ENCODE results near the gene ANKFN1. TPM values are rescaled to one million over a fixed set of nuclear protein-coding genes. Genes with fewer than 3 reads are reported as not detected.

The ANKFN1 gene
- polyA plus RNA-seq, 1 donor = 0.24 TPM

DNA sequence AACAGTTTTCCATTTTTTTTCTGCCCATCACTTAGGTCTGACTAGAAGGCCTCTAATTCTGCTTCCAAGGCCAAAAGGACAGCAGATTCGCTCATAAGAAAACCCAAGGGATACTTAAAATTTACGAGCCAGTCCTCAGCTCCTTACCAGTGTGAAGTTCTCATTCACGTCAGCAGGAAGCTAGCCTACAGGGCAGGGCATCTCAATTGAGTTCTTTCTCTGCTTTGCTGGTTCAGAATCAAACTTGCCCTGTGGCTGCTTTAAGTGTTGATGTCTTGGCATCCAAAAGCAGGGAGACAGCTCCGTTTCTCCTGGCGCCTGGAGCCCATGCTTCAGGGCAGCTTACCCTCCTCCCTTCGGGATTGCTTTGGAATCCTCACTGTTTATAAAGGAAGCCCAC lies 136.0 kb downstream of the ANKFN1 start:
- no peaks in the 10 kb centered on the region for H3K9me3 ChIP-seq (ENCODE audit: control insufficient read depth, low read depth, low read length)
- H3K4me1 ChIP-seq (ENCODE audit: control insufficient read depth, insufficient read depth, low read length) = no peaks in the 10 kb centered on the region
- no peak overlapping the region for H3K27ac ChIP-seq (ENCODE audit: low read length)
- no peak for DNase-seq
- H3K36me3 ChIP-seq (ENCODE audit: control insufficient read depth, insufficient read depth, low read length) = no peaks in the 10 kb centered on the region
- no CpG with 5 or more reads among the region's 6 CpGs for WGBS (ENCODE audit: insufficient coverage, low lambda C conversion rate)
- no peaks in the 10 kb centered on the region for H3K27me3 ChIP-seq (ENCODE audit: control insufficient read depth, insufficient read depth, low read length)
- H3K4me3 ChIP-seq (ENCODE audit: low read length) = no peak overlapping the region

- no peak overlapping the region for H3K4me3 ChIP-seq (ENCODE audit: low read length)
- H3K9me3 ChIP-seq (ENCODE audit: control insufficient read depth, low read depth, low read length) = no peaks in the 10 kb centered on the region
- H3K36me3 ChIP-seq (ENCODE audit: control insufficient read depth, insufficient read depth, low read length) = no peaks in the 10 kb centered on the region
- no peak for DNase-seq
- no peaks in the 10 kb centered on the region for H3K27me3 ChIP-seq (ENCODE audit: control insufficient read depth, insufficient read depth, low read length)
- no CpG with 5 or more reads among the region's 2 CpGs for WGBS (ENCODE audit: insufficient coverage, low lambda C conversion rate)
- no peaks in the 10 kb centered on the region for H3K4me1 ChIP-seq (ENCODE audit: control insufficient read depth, insufficient read depth, low read length)
- no peak overlapping the region for H3K27ac ChIP-seq (ENCODE audit: low read length)
These were observed 137.0 kb downstream of the ANKFN1 start for GRCh38 chr17:56290101-56290801.

DNA sequence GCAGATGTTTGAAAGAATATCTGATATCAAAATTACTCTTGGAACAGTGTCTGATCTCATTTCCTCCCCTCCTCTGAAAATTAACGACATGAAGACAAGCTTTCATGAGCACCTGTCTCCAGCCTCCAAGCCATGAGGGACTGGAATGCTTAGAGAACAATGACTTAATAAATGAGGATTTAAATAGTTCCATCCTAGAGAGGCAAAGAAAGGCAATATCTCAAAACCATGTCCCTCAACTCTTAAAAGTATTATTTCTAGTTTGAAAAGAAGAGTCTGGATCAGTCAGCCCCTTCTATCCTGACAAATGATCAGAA lies 137.5 kb downstream of the ANKFN1 start:
- H3K36me3 ChIP-seq (ENCODE audit: control insufficient read depth, insufficient read depth, low read length) = no peaks in the 10 kb centered on the region

GRCh38 chr17:56291226-56291805 lies 138.0 kb downstream of the ANKFN1 start:
- DNase-seq = no peak
- H3K36me3 ChIP-seq (ENCODE audit: control insufficient read depth, insufficient read depth, low read length) = no peaks in the 10 kb centered on the region
- H3K27me3 ChIP-seq (ENCODE audit: control insufficient read depth, insufficient read depth, low read length) = no peaks in the 10 kb centered on the region
- H3K27ac ChIP-seq (ENCODE audit: low read length) = no peak overlapping the region
- no peaks in the 10 kb centered on the region for H3K4me1 ChIP-seq (ENCODE audit: control insufficient read depth, insufficient read depth, low read length)
- no peaks in the 10 kb centered on the region for H3K9me3 ChIP-seq (ENCODE audit: control insufficient read depth, low read depth, low read length)
- H3K4me3 ChIP-seq (ENCODE audit: low read length) = no peak overlapping the region
- WGBS (ENCODE audit: insufficient coverage, low lambda C conversion rate) = no CpG with 5 or more reads among the region's 1 CpG

More for the DNA sequence above, 137.5 kb downstream of the ANKFN1 start:
- Histone ChIP-seq H3K27ac (ENCODE audit: low read length) (no peak overlapping the region), H3K4me3 (ENCODE audit: low read length) (no peak overlapping the region), H3K4me1 (ENCODE audit: control insufficient read depth, insufficient read depth, low read length) (no peaks in the 10 kb centered on the region), H3K27me3 (ENCODE audit: control insufficient read depth, insufficient read depth, low read length) (no peaks in the 10 kb centered on the region), H3K9me3 (ENCODE audit: control insufficient read depth, low read depth, low read length) (no peaks in the 10 kb centered on the region)
- DNase-seq = no peak
- no CpG with 5 or more reads among the region's 1 CpG for WGBS (ENCODE audit: insufficient coverage, low lambda C conversion rate)

DNA sequence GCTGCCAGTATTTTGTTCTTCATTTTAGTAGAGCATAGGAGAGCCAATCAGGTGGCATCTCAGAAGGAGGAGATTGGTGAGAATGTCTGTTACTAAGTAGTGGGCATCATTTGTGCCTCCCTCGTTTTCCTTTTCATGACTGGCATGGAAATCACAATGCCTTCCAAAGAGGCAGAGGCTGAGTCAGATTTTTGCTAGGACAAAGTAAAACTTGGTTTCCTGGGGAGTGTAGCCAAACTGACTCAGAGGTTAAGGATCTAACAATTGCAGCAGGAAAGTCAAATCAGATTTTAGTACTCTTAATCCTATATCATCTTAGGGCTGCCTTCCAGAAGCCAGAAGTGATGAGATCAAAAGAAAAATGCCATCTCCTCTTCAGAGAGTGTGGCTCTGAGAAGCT lies 138.7 kb downstream of the ANKFN1 start:
- no peak overlapping the region for H3K27ac ChIP-seq (ENCODE audit: low read length)
- no peaks in the 10 kb centered on the region for H3K36me3 ChIP-seq (ENCODE audit: control insufficient read depth, insufficient read depth, low read length)
- no peak for DNase-seq
- no CpG with 5 or more reads among the region's 1 CpG for WGBS (ENCODE audit: insufficient coverage, low lambda C conversion rate)
- H3K27me3 ChIP-seq (ENCODE audit: control insufficient read depth, insufficient read depth, low read length) = no peaks in the 10 kb centered on the region
- no peak overlapping the region for H3K4me3 ChIP-seq (ENCODE audit: low read length)
- no peaks in the 10 kb centered on the region for H3K4me1 ChIP-seq (ENCODE audit: control insufficient read depth, insufficient read depth, low read length)
- no peaks in the 10 kb centered on the region for H3K9me3 ChIP-seq (ENCODE audit: control insufficient read depth, low read depth, low read length)

DNA sequence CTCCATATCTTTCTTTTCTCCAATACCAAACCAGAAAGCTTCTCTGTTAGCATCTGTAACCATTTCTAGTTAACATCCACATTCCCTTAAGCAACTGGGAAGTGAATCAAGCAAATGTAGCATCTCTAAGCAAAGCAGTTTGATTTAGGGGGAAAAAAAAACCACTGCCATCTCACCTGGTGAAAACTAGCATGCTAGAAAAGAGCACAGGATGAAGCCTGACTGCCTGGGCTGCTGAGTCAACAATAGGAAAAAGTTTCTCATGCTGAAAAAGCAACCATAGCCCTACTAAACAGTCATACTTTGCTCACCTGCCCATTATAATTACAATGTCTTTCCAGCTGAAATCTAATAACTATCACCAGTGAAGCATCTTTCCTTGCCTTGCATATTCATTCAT lies 139.3 kb downstream of the ANKFN1 start:
- DNase-seq = no peak
- H3K27ac ChIP-seq (ENCODE audit: low read length) = no peak overlapping the region
- H3K36me3 ChIP-seq (ENCODE audit: control insufficient read depth, insufficient read depth, low read length) = no peaks in the 10 kb centered on the region
- H3K4me3 ChIP-seq (ENCODE audit: low read length) = no peak overlapping the region
- no peaks in the 10 kb centered on the region for H3K27me3 ChIP-seq (ENCODE audit: control insufficient read depth, insufficient read depth, low read length)
- H3K9me3 ChIP-seq (ENCODE audit: control insufficient read depth, low read depth, low read length) = no peaks in the 10 kb centered on the region
- no peaks in the 10 kb centered on the region for H3K4me1 ChIP-seq (ENCODE audit: control insufficient read depth, insufficient read depth, low read length)

DNA sequence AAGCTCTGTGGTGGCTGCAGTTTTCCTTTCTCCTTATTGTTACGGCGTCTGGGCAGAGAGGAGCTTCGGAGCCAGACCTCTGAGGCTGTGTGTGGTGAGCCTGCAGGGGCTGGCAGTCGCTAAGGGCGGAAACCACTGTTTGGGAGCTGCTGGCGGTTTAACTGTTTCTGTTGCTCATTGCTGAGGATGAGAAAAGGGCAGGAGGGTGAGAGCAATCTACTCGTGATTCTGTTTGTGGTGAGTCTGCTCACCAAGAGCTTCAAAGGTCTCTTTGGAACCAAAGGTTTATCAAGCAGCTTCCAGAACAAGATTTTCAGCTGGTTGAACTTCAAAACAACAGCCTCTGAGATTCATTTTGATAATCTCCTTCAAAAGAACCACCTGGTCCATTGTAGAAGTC lies 143.9 kb downstream of the ANKFN1 start:
- DNase-seq = no peak
- H3K4me3 ChIP-seq (ENCODE audit: low read length) = no peak overlapping the region
- WGBS (ENCODE audit: insufficient coverage, low lambda C conversion rate) = no CpG with 5 or more reads among the region's 7 CpGs

GRCh38 chr17:56298846-56299245 lies 145.6 kb downstream of the ANKFN1 start:
- no peak for DNase-seq
- Histone ChIP-seq H3K36me3 (ENCODE audit: control insufficient read depth, insufficient read depth, low read length) (no peaks in the 10 kb centered on the region), H3K9me3 (ENCODE audit: control insufficient read depth, low read depth, low read length) (no peaks in the 10 kb centered on the region), H3K27ac (ENCODE audit: low read length) (no peak overlapping the region), H3K4me3 (ENCODE audit: low read length) (no peak overlapping the region), H3K27me3 (ENCODE audit: control insufficient read depth, insufficient read depth, low read length) (no peaks in the 10 kb centered on the region), H3K4me1 (ENCODE audit: control insufficient read depth, insufficient read depth, low read length) (no peaks in the 10 kb centered on the region)
- WGBS (ENCODE audit: insufficient coverage, low lambda C conversion rate) = no CpG with 5 or more reads among the region's 1 CpG

More for the DNA sequence above, 143.9 kb downstream of the ANKFN1 start:
- Histone ChIP-seq H3K36me3 (ENCODE audit: control insufficient read depth, insufficient read depth, low read length) (no peaks in the 10 kb centered on the region), H3K27ac (ENCODE audit: low read length) (no peak overlapping the region), H3K4me1 (ENCODE audit: control insufficient read depth, insufficient read depth, low read length) (no peaks in the 10 kb centered on the region), H3K9me3 (ENCODE audit: control insufficient read depth, low read depth, low read length) (no peaks in the 10 kb centered on the region), H3K27me3 (ENCODE audit: control insufficient read depth, insufficient read depth, low read length) (no peaks in the 10 kb centered on the region)

- no CpG with 5 or more reads among the region's 3 CpGs for WGBS (ENCODE audit: insufficient coverage, low lambda C conversion rate)
- H3K27ac ChIP-seq (ENCODE audit: low read length) = no peak overlapping the region
These were observed 146.9 kb downstream of the ANKFN1 start for GRCh38 chr17:56300144-56300543.

DNA sequence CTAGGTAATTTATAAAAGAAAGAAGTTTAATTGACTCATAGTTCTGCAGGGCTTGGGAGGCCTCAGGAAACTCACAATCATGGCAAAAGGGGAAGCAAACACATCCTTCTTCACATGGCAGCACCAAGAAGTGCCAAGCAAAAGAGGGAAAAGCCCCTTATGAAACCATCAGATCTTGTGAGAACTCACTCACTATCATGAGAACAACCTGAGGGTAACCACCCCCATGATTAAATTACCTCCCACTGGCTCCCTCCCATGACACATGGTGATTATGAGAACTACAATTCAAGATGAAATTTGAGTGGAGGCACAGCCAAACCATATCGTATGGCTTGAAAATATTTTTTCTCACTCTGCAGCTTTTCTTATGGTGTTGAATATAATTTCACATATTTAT lies 151.7 kb downstream of the ANKFN1 start:
- no CpG with 5 or more reads among the region's 1 CpG for WGBS (ENCODE audit: insufficient coverage, low lambda C conversion rate)
- no peak for DNase-seq
- no peaks in the 10 kb centered on the region for H3K9me3 ChIP-seq (ENCODE audit: control insufficient read depth, low read depth, low read length)
- H3K4me3 ChIP-seq (ENCODE audit: low read length) = no peak overlapping the region
- no peak overlapping the region for H3K27ac ChIP-seq (ENCODE audit: low read length)
- no peaks in the 10 kb centered on the region for H3K4me1 ChIP-seq (ENCODE audit: control insufficient read depth, insufficient read depth, low read length)
- H3K27me3 ChIP-seq (ENCODE audit: control insufficient read depth, insufficient read depth, low read length) = no peaks in the 10 kb centered on the region
- H3K36me3 ChIP-seq (ENCODE audit: control insufficient read depth, insufficient read depth, low read length) = no peaks in the 10 kb centered on the region

More at GRCh38 chr17:56300144-56300543, 146.9 kb downstream of the ANKFN1 start:
- Histone ChIP-seq H3K9me3 (ENCODE audit: control insufficient read depth, low read depth, low read length) (no peaks in the 10 kb centered on the region), H3K4me1 (ENCODE audit: control insufficient read depth, insufficient read depth, low read length) (no peaks in the 10 kb centered on the region), H3K36me3 (ENCODE audit: control insufficient read depth, insufficient read depth, low read length) (no peaks in the 10 kb centered on the region), H3K27me3 (ENCODE audit: control insufficient read depth, insufficient read depth, low read length) (no peaks in the 10 kb centered on the region), H3K4me3 (ENCODE audit: low read length) (no peak overlapping the region)
- no peak for DNase-seq

DNA sequence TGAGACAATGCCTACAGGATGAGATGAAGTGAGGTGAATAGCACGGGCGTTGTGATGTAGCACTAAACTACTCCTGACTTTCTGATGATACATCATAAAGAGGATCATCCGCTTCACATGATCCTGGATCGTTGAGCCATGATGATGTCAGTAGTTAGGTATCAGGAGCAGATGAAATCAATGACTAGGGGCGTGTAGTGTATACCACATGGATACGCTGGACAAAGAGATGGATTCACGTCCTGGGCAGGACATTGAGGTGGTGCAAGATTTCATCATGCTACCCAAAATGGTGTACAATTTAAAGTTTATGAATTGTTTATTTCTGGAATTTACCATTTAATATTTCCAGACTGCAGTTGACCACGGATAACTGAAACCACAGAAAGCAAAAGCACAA lies 156.6 kb downstream of the ANKFN1 start:
- Histone ChIP-seq H3K4me1 (ENCODE audit: control insufficient read depth, insufficient read depth, low read length) (no peaks in the 10 kb centered on the region), H3K36me3 (ENCODE audit: control insufficient read depth, insufficient read depth, low read length) (no peaks in the 10 kb centered on the region), H3K27ac (ENCODE audit: low read length) (no peak overlapping the region), H3K4me3 (ENCODE audit: low read length) (no peak overlapping the region), H3K27me3 (ENCODE audit: control insufficient read depth, insufficient read depth, low read length) (no peaks in the 10 kb centered on the region), H3K9me3 (ENCODE audit: control insufficient read depth, low read depth, low read length) (no peaks in the 10 kb centered on the region)
- DNase-seq = no peak
- 93% methylated on average over 2 of the region's 8 CpGs for WGBS (ENCODE audit: insufficient coverage, low lambda C conversion rate)

All from large intestine (tissue), 3 donors.